Measurements from ENCODE around the gene RTN4RL1.

The RTN4RL1 gene

GRCh38 chr17:1948517-1948825 is 76.7 kb downstream of the RTN4RL1 start:
- no peak for DNase-seq (ENCODE audit: low read depth)

GRCh38 chr17:1947743-1948516 is 77.2 kb downstream of the RTN4RL1 start:
- DNase-seq (ENCODE audit: low read depth): no peak

- DNase-seq (ENCODE audit: low read depth): no peak
Observed at GRCh38 chr17:1947229-1947742, 77.8 kb downstream of the RTN4RL1 start.

- DNase-seq (ENCODE audit: low read depth): no peak
Observed at GRCh38 chr17:1946021-1946932, 78.9 kb downstream of the RTN4RL1 start.

GRCh38 chr17:1945621-1946020 is 79.5 kb downstream of the RTN4RL1 start:
- no peak for DNase-seq (ENCODE audit: low read depth)

GRCh38 chr17:1943436-1943831 is 81.7 kb downstream of the RTN4RL1 start:
- DNase-seq (ENCODE audit: low read depth): no peak

- DNase-seq (ENCODE audit: low read depth): no peak
Observed at GRCh38 chr17:1942666-1943435, 82.3 kb downstream of the RTN4RL1 start.

GRCh38 chr17:1942066-1942365 is 83.1 kb downstream of the RTN4RL1 start:
- no peak for DNase-seq (ENCODE audit: low read depth)

- no peak for DNase-seq (ENCODE audit: low read depth)
Observed at GRCh38 chr17:1941272-1942065, 83.7 kb downstream of the RTN4RL1 start.

- DNase-seq (ENCODE audit: low read depth): no peak
Observed at GRCh38 chr17:1940810-1941185, 84.3 kb downstream of the RTN4RL1 start.

GRCh38 chr17:1939981-1940809 is 84.9 kb downstream of the RTN4RL1 start:
- DNase-seq (ENCODE audit: low read depth): no peak

- DNase-seq (ENCODE audit: low read depth): no peak
Observed at GRCh38 chr17:1937461-1937860, 87.7 kb downstream of the RTN4RL1 start.

- no peak for DNase-seq (ENCODE audit: low read depth)
Observed at GRCh38 chr17:1936766-1937165, 88.4 kb downstream of the RTN4RL1 start.

GRCh38 chr17:1934901-1935300 is 90.2 kb downstream of the RTN4RL1 start:
- DNase-seq (ENCODE audit: low read depth): no peak

GRCh38 chr17:1933875-1934715 is 91.0 kb downstream of the RTN4RL1 start:
- DNase-seq (ENCODE audit: low read depth): no peak

GRCh38 chr17:1931844-1932579 is 93.1 kb downstream of the RTN4RL1 start:
- no peak for DNase-seq (ENCODE audit: low read depth)

GRCh38 chr17:1930337-1930645 is 94.8 kb downstream of the RTN4RL1 start:
- DNase-seq (ENCODE audit: low read depth): no peak

- no peak for DNase-seq (ENCODE audit: low read depth)
Observed at GRCh38 chr17:1928976-1929375, 96.2 kb downstream of the RTN4RL1 start.

- DNase-seq (ENCODE audit: low read depth): no peak
Observed at GRCh38 chr17:1920948-1921351, 104.2 kb downstream of the RTN4RL1 start.
